Forelimb muscle (tissue), 1 donor: ENCODE results near the gene PRIMA1. TPM values are rescaled to one million over a fixed set of nuclear protein-coding genes. Genes with fewer than 3 reads are reported as not detected.

Source experiments
- DNase-seq: peaks from one replicate; pipeline ENCODE4 v3.0.0-alpha.2; 2013; ENCODE audit warnings: low read depth
- polyA plus RNA-seq: library from polyadenylated mRNA; unstranded; fragments of 120-200 nt; gene quantifications from one replicate; pipeline ENCODE4 v1.2.1, GENCODE V29; 2013; ENCODE audit not compliant: insufficient read length

The PRIMA1 gene
- polyA plus RNA-seq, 1 donor = 3.5 TPM

DNA sequence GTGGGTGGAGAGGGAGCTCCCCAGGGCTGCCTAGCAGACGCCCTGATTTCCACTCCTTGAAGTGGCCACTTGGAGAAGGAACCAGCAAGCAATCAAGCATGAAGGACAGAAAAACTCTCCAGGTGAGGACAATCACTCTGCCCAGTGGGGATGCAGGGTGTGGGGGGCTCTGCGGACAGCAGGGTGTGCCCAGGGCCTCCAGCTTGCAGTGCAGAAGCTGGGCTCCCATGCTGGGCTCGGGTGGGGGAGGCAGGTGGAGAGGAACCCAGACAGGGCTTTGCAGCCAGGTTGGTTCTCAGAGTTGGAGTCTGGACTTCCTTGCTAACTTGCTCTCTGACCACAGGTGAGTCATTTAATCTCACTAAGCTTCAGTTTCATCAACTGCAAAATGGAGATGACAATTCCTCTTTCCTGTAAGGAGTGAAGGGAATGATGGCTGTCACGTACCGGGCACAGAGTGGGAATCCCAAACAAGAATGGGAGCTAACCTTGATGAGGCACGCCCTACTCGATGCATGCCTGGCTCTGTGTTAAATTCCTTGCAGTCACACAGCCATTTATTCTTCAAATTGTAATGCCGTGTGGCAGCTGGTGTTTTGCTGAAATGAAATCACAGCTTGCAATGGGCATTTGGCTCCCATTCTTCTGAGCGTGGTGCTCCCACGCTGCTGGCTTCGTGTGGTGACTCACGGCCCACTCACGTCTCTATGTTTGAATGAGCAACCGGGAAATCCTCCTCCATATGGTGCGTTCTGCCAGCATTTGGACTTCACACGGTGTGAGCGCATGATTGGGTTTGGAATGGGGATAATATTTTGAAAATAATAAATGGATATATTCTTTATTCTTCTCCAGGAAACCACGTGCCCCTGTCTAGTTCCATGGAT is 75.2 kb downstream of the PRIMA1 start:
- no peak for DNase-seq

- DNase-seq = no peak
Measured at GRCh38 chr14:93712079-93712837, 76.0 kb downstream of the PRIMA1 start.

DNA sequence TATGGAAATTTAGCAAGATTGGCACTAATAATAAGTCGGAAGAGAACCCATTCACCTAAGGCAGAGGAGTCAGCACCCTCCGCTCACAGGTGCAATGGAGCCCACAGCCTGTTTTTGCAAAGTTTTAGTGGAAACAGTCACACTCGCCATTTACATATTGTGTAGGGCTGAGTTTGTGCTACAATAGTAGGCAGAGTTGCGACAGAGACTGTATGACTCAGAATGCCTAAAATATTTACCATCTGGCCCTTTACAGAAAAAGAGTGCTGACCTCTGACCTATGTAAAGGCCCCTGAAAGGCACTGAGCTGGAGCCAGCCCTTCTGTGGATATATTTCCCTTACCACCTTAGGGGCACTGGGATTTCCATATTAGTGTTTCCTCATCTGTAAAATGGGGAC is 79.0 kb downstream of the PRIMA1 start:
- DNase-seq = no peak

GRCh38 chr14:93708800-93709199 is 79.5 kb downstream of the PRIMA1 start:
- DNase-seq = no peak

DNA sequence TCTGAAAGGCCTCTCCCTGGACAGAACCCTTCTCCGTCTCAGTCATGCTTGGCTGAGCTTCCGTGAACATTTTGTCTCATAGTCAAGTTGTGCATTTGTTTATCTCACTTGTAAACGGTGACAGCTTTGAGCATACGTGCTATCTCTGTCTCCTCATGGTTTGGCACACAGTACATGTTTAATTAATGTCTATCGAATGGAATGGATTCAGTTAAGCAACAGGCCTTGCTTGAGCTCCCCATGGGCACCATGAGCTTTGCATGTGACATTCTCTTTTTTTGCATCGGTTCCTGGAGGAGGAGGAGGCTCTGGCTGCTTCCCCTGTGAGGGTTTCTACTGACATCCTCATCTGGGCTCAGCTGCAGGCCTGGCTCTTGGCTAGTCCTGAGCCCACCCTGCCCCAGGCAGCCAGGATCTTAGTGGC is 80.0 kb downstream of the PRIMA1 start:
- DNase-seq = no peak

GRCh38 chr14:93707475-93707874 is 80.8 kb downstream of the PRIMA1 start:
- no peak for DNase-seq

- no peak for DNase-seq
Measured at GRCh38 chr14:93706360-93706955, 81.8 kb downstream of the PRIMA1 start.

DNA sequence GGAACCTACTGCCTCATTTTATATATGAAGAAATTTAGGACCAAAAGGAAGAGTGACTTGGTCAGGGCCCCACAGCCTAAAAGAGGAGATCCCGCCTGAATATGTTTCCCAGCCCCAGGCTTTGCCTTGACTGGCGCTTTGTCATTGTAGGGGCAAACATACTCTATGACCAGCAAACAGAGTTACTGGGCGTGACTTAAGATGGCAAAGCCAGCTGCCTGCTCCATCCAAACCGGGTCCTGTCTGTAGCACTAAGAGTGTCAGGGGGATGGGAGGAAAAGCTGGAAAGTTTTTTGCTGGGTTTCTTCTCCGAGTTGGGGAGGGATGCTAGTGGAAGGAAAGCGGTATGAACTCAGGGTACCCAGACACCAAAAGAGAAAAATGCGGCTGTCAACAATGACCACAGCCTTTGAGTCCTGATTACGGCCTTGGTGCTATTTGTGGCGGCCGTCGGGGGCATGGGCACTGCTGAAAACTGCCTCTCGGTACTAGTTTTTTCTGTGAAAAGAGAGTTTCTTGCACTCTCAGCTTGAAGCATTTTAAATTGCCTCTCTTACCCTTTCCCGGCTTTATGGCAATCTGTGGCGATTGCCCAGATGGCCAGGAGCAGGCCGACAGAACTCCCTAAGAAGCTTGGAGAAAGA is 82.7 kb downstream of the PRIMA1 start:
- DNase-seq = no peak

DNA sequence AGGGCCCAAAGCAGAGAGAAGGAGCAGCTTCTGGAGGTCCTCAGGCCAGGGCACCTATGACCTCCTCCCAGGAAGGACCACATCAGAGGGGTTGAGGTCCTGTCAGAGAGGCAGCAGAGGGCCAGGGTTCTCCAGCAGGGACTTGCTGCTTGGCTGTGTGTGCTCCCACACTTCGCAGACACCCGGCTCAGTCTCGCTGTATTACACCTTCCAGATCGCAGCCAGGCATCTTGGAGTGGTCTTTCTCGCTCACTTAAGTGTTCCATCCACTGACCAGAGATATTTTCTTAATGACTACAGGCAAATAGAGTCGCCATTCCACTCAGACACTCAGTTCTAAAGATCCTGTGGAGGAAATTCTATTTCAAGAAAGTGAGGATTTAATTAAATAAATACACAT is 84.3 kb downstream of the PRIMA1 start:
- no peak for DNase-seq

DNA sequence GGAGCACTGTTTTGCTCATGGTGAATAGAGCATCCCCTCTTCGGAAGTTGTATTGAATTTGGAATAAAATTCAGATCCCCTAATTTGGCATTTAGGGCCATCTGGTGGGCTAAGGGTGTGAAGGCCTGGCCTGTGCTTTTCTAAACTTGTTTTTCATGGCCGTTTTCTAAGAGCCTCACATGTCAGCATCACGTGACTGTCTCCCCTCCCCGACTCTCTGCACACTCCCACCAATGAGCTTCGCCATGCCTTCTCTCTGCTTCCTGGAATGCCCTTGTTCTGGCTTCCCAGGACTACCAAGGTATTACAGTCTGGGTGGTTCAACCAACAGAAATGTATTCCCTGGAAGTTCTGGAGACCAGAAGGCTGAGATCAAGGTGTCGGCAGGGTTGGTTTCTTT is 85.3 kb downstream of the PRIMA1 start:
- no peak for DNase-seq

DNA sequence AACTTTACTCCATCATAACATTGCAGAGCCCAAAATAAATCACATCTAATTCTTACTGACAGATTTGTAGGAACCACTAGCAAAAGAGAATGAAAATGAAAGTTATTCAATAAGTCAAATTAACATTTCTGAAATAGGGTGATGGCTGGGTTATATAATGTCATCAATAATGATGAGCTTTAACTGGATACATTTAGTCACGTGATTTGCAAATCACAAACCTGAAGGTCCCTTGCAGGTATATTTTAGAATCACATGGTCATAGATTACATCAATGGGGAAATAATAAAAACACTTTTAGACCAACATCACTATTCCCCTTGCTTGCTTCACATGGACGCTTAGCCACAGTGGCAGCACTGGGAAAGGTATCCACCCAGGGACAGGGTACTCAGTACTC is 86.7 kb downstream of the PRIMA1 start:
- DNase-seq = no peak

GRCh38 chr14:93700928-93701327 is 87.4 kb downstream of the PRIMA1 start:
- no peak for DNase-seq

DNA sequence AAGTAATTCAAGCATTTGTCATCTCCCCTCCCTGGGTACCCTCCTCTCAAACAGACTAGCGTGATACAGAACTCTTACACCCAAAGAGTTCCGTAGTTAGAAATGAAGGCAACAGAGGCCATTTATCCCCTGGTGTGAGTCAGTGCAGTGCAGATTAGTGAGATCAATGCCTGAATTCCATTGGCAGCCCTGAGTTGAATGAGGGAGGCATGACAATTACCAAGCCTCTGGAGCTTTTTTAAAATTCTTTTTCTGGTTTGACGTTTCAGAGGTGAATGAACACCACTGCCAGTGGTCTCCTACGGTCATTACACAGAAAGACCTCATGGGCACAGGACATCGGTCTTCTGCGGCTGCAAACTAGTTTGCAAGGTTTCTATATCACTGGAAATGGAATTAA is 94.4 kb downstream of the PRIMA1 start:
- DNase-seq = no peak

- no peak for DNase-seq
Measured at GRCh38 chr14:93691042-93691780, 97.1 kb downstream of the PRIMA1 start.

GRCh38 chr14:93690146-93690545 is 98.1 kb downstream of the PRIMA1 start:
- no peak for DNase-seq

DNA sequence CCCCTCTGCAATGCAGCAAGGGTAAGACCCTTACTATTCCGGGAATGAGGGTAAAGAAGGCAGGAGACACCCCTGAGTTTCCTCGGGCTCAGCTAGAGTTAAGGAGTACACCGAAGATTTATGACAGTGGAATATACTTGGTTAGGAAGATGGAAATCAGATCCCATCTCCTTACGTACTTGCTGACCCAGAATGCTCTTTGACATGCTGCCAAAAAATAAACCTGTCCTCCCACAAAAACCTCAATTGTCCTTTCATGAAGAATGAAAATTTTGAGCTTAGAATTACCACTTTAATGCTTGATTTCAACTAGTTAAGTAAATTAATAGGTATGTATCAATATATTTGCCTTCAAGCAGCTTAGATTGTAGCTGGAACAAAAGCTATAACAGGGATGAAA is 99.5 kb downstream of the PRIMA1 start:
- DNase-seq = no peak

GRCh38 chr14:93688239-93688666 is 100.0 kb downstream of the PRIMA1 start:
- DNase-seq = no peak

GRCh38 chr14:93686268-93686667 is 102.0 kb downstream of the PRIMA1 start:
- no peak for DNase-seq

GRCh38 chr14:93685121-93685895 is 103.0 kb downstream of the PRIMA1 start:
- DNase-seq = no peak

DNA sequence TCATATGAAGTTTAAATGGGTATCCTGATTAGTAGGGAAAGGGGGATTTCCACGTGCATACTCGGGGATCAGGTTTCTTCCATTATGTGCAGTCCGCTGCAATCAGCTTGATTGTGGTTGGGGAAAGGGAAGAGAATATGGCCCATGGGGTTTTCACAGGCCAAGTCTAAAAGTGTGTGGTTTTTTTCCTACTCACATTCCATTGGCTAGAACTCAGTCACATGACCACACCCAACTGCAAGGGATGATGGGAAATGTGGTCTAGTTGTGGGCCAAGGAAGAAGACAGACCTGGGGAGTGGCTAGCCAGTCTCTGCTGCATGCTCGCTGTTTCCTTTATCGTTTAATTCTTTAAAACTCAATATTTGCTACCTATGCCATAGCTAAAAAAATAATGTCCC is 105.1 kb downstream of the PRIMA1 start:
- no peak for DNase-seq

DNA sequence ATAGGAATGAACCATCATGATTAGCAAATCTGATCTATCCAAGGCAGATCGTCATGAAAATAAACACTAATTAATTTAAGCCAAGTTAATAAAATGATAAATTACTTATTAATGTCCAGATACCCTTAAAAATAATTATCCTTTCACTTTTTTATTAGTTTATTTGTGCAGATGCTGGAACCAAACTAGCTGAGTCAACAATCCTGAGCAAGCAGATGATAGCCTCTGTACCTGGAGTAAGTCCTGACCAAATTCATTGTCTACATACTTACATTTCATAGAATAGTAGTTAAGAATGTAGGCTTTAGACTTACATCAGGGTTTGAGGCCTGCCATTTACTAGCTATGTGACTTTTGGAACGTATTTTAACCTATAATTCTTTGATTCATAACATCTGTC is 105.8 kb downstream of the PRIMA1 start:
- no peak for DNase-seq
